Gastrocnemius medialis (tissue), 4 donors: ENCODE data around the gene EEPD1. TPM values are rescaled to one million over a fixed set of nuclear protein-coding genes. Genes with fewer than 3 reads are reported as not detected.

ENCODE experiments used
- ATAC-seq, 2 donors: fragments of 150-250 bp; one replicate each; pipeline ENCODE4 v1.9.1; 2016
- DNase-seq, 2 donors: peaks; one replicate each; pipeline ENCODE4 v3.0.0-alpha.2; 2019
- H3K27ac ChIP-seq, 4 donors: fragments of 200-600 bp; sonication (generic); 1 replicate in 1 of 4; 2 replicates in 3 of 4; pipeline ENCODE4 v1.5.1; 2016 to 2018; ENCODE audit warnings: mild to moderate bottlenecking in 2 of 4, moderate library complexity in 1 of 4
- H3K27me3 ChIP-seq, 3 donors: fragments of 200-600 bp; sonication (generic) in 2 of 3; 1 replicate in 1 of 3; 2 replicates in 2 of 3; pipeline versions ENCODE4 v1.5.1 to v1.6.0; 2016 to 2019; ENCODE audit warnings: mild to moderate bottlenecking in 1 of 3, moderate library complexity in 1 of 3
- H3K36me3 ChIP-seq, 2 donors: fragments of 200-600 bp; sonication (generic) in 1 of 2; one replicate each; pipeline ENCODE4 v1.5.1; 2017 to 2018
- H3K4me1 ChIP-seq, 2 donors: fragments of 200-600 bp; sonication (generic) in 1 of 2; one replicate each; pipeline ENCODE4 v1.5.1; 2016 to 2017; ENCODE audit warnings: mild to moderate bottlenecking in 2 of 2
- H3K4me3 ChIP-seq, 4 donors: fragments of 200-600 bp; sonication (generic) in 3 of 4; 1 replicate in 1 of 4; 2 replicates in 3 of 4; pipeline ENCODE4 v1.5.1; 2016 to 2019; ENCODE audit warnings: mild to moderate bottlenecking in 2 of 4
- H3K9me3 ChIP-seq, 3 donors: fragments of 200-600 bp; sonication (generic) in 2 of 3; 1 replicate in 1 of 3; 2 replicates in 2 of 3; pipeline ENCODE4 v1.5.1; 2016 to 2019
- POLR2A ChIP-seq, 2 donors: fragments of 450-650 bp; IDR thresholded peaks; one replicate each; pipeline ENCODE4 v1.6.1; 2017; ENCODE audit warnings: antibody characterized with exemption in 2 of 2, mild to moderate bottlenecking in 2 of 2, moderate library complexity in 2 of 2
- in situ Hi-C, 4 donors: fragments of 200-750 bp; cut with MboI; loops; one replicate each; pipeline versions ENCODE4 v1.15.0 to v1.8.0; 2017; ENCODE audit warnings: low sequenced_read_pairs in 4 of 4
- intact Hi-C: fragments of 100-400 bp; cut with DNase I; formaldehyde crosslinking; loops from one replicate; pipeline ENCODE4 v1.15.1; 2023; ENCODE audit warnings: low total_unique reads
- total RNA-seq, 4 donors: library from RNA; depleted of rRNA; stranded (reverse); fragments of >200 nt; gene quantifications; one replicate each; pipeline versions ENCODE4 v1.1.0 to v1.2.3, GENCODE V29; 2016
- TF ChIP-seq, protein P1 (sequence below), 5 experiments: fragments of 450-650 bp in 3 of 5; fragments of 200-600 bp in 2 of 5; sonication (generic) in 2 of 5; IDR thresholded peaks in 4 of 5; conservative IDR thresholded peaks in 1 of 5; 1 replicate in 4 of 5; 2 replicates in 1 of 5; pipeline ENCODE4 v1.5.1; 2016 to 2019; ENCODE audit warnings: antibody characterized with exemption in 5 of 5, mild to moderate bottlenecking in 3 of 5, moderate library complexity in 3 of 5

EEPD1 gene
- total RNA-seq, 4 donors from 2014 or later = 41.0 to 68.5 (median 61.3) TPM

GRCh38 chr7:36305648-36306047, 152.6 kb downstream of the EEPD1 start:
- intact Hi-C loops = loop anchor here (10.0 kb wide), 2 partner anchors 401 to 611 kb away; partner anchors contain the start of gene HERPUD2
- in situ Hi-C loops = no loop called here
- H3K27me3 ChIP-seq = no peaks in the 10 kb centered on the region
- no peaks in the 10 kb centered on the region for H3K36me3 ChIP-seq
- no peak for ATAC-seq
- no peaks in the 10 kb centered on the region for H3K9me3 ChIP-seq
- H3K27ac ChIP-seq = no peak overlapping the region
- H3K4me3 ChIP-seq = no peak overlapping the region
- TF ChIP-seq, protein P1, sequence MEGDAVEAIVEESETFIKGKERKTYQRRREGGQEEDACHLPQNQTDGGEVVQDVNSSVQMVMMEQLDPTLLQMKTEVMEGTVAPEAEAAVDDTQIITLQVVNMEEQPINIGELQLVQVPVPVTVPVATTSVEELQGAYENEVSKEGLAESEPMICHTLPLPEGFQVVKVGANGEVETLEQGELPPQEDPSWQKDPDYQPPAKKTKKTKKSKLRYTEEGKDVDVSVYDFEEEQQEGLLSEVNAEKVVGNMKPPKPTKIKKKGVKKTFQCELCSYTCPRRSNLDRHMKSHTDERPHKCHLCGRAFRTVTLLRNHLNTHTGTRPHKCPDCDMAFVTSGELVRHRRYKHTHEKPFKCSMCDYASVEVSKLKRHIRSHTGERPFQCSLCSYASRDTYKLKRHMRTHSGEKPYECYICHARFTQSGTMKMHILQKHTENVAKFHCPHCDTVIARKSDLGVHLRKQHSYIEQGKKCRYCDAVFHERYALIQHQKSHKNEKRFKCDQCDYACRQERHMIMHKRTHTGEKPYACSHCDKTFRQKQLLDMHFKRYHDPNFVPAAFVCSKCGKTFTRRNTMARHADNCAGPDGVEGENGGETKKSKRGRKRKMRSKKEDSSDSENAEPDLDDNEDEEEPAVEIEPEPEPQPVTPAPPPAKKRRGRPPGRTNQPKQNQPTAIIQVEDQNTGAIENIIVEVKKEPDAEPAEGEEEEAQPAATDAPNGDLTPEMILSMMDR (IDR thresholded peaks at IDR 0.05 in 4 of 5, conservative IDR thresholded peaks at IDR 0.05 in 1 of 5) = no peak
- no peak for TF ChIP-seq POLR2A (IDR thresholded peaks at IDR 0.05)
- H3K4me1 ChIP-seq = peaks cover 40 to 42% of the 10 kb centered on the region in 2 donors
- DNase-seq = no peak

DNA sequence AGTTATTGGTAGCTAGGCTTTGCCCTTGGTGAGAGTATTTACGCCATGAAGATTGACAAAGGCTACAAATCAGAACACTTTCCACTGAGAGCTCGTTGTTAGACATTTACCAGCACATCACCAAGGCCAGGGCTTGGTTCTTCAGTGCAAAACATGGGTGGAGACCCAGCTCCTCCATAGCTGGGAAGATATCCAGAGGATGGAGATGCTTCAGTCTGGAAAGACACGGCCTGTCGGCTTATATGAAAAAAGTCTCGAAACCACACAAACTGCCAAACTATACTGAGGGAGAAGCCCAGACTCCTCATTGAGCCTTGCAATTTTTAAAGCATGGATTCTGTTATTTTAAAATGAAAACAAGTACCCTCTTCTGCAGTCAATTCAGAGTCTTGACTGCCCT, 153.2 kb downstream of the EEPD1 start:
- H3K36me3 ChIP-seq = no peaks in the 10 kb centered on the region
- H3K4me1 ChIP-seq = peaks cover 34 to 36% of the 10 kb centered on the region in 2 donors
- no peaks in the 10 kb centered on the region for H3K27me3 ChIP-seq
- in situ Hi-C loops (no loop called here), intact Hi-C loops (loop anchor here (10.0 kb wide), 2 partner anchors 401 to 611 kb away; partner anchors contain the start of gene HERPUD2)
- H3K4me3 ChIP-seq = no peak overlapping the region
- H3K27ac ChIP-seq = no peak overlapping the region
- ATAC-seq (no peak), DNase-seq (no peak)
- no peaks in the 10 kb centered on the region for H3K9me3 ChIP-seq
- TF ChIP-seq, protein P1 (IDR thresholded peaks at IDR 0.05 in 4 of 5, conservative IDR thresholded peaks at IDR 0.05 in 1 of 5) = no peak
- TF ChIP-seq POLR2A (IDR thresholded peaks at IDR 0.05) = no peak

DNA sequence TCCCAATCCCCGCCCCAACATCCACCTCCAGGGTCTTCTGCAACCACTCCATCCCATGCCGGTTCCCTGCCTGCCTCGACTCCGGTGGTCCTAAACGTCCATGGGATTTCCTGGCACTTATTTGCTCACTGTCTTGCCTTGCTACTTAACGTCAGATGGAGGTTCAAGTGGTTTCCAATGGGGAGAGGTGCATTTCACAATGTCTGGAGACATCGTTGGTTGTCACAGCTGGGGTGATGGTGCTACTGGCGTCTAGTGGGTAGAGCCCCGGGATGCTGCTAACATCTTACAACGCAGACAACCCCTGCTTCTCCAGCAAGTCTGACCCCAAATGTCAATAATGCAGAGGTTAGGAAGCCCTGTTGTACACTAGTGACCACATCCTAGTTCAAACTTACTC, 153.7 kb downstream of the EEPD1 start:
- peaks cover 29 to 31% of the 10 kb centered on the region in 2 donors for H3K4me1 ChIP-seq
- in situ Hi-C loops (no loop called here), intact Hi-C loops (loop anchor here (10.0 kb wide), 2 partner anchors 402 to 612 kb away; partner anchors contain the start of gene HERPUD2)
- DNase-seq (no peak), ATAC-seq (no peak)
- no peak overlapping the region for H3K27ac ChIP-seq
- TF ChIP-seq, protein P1 (IDR thresholded peaks at IDR 0.05 in 4 of 5, conservative IDR thresholded peaks at IDR 0.05 in 1 of 5) = no peak
- no peak for TF ChIP-seq POLR2A (IDR thresholded peaks at IDR 0.05)
- no peak overlapping the region for H3K4me3 ChIP-seq
- H3K36me3 ChIP-seq = no peaks in the 10 kb centered on the region
- no peaks in the 10 kb centered on the region for H3K9me3 ChIP-seq
- H3K27me3 ChIP-seq = no peaks in the 10 kb centered on the region

GRCh38 chr7:36308031-36308430, 155.0 kb downstream of the EEPD1 start:
- Histone ChIP-seq H3K27me3 (no peaks in the 10 kb centered on the region), H3K36me3 (no peaks in the 10 kb centered on the region), H3K27ac (no peak overlapping the region), H3K4me3 (no peak overlapping the region), H3K9me3 (no peaks in the 10 kb centered on the region), H3K4me1 (peaks cover 16 to 18% of the 10 kb centered on the region in 2 donors)
- DNase-seq (no peak), ATAC-seq (no peak)
- intact Hi-C loops (loop anchor here (10.0 kb wide), 2 partner anchors 403 to 613 kb away; partner anchors contain the start of gene HERPUD2), in situ Hi-C loops (no loop called here)
- TF ChIP-seq POLR2A (IDR thresholded peaks at IDR 0.05) = no peak
- TF ChIP-seq, protein P1 (IDR thresholded peaks at IDR 0.05 in 4 of 5, conservative IDR thresholded peaks at IDR 0.05 in 1 of 5) = no peak

DNA sequence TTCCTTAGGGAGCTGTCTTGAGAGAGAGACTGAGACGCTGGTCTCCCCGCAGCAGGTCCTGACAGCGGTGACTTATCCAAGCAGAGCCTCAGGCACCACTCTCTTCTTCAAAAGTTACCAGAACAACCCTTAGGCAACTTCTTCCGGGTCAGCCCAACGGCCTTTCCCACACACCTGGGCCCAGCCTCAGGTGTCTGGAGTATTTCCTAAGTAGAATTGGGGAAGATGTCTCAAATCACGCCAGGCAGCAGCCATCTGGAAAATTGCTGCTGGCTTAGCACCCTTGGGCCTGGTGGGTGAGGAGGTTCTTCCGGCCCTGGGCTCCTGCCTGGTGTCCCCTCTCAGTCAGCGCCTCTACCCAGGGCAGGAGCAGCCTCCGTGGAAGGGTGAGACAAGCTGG, 156.2 kb downstream of the EEPD1 start:
- peaks cover 4 to 5% of the 10 kb centered on the region in 2 donors for H3K4me1 ChIP-seq
- intact Hi-C loops (loop anchor here (10.0 kb wide), 2 partner anchors 404 to 614 kb away; partner anchors contain the start of gene HERPUD2), in situ Hi-C loops (no loop called here)
- no peaks in the 10 kb centered on the region for H3K36me3 ChIP-seq
- no peak overlapping the region for H3K4me3 ChIP-seq
- DNase-seq = no peak
- TF ChIP-seq, protein P1 (IDR thresholded peaks at IDR 0.05 in 4 of 5, conservative IDR thresholded peaks at IDR 0.05 in 1 of 5) = no peak
- TF ChIP-seq POLR2A (IDR thresholded peaks at IDR 0.05) = no peak
- H3K27ac ChIP-seq = no peak overlapping the region
- H3K9me3 ChIP-seq = no peaks in the 10 kb centered on the region
- no peak for ATAC-seq
- no peaks in the 10 kb centered on the region for H3K27me3 ChIP-seq
